Esophagus squamous epithelium (tissue), 4 donors: Measurements from ENCODE around the gene ABCC12.

Source experiments
- CTCF ChIP-seq, 6 experiments: fragments of 450-650 bp in 4 of 6; fragments of 200-600 bp in 2 of 6; sonication (generic) in 2 of 6; IDR thresholded peaks; one replicate each; pipeline ENCODE4 v1.5.1; 2016 to 2019; ENCODE audit warnings: antibody characterized with exemption in 6 of 6, mild to moderate bottlenecking in 4 of 6, moderate library complexity in 4 of 6
- POLR2A ChIP-seq, 4 donors: fragments of 450-650 bp; IDR thresholded peaks; one replicate each; pipeline ENCODE4 v1.6.1; 2017; ENCODE audit warnings: antibody characterized with exemption in 4 of 4, mild to moderate bottlenecking in 4 of 4, moderate library complexity in 3 of 4

GRCh38 chr16:48203974-48204824, 48.4 kb upstream of the ABCC12 start:
- TF ChIP-seq CTCF (IDR thresholded peaks at IDR 0.05) (no peak), POLR2A (IDR thresholded peaks at IDR 0.05) (no peak)
